Mammary epithelial cell (primary cell): ENCODE measurements around the gene VAMP5.

Experiments used
- CTCF ChIP-seq, 2 donors: IDR thresholded peaks in 1 of 2; conservative IDR thresholded peaks in 1 of 2; 2 replicates each; pipeline ENCODE4 v1.5.1; 2011 to 2012; ENCODE audit warnings: inconsistent platforms in 2 of 2, low read length in 2 of 2, mild to moderate bottlenecking in 2 of 2, control low read depth in 1 of 2, low read depth in 1 of 2; ENCODE audit not compliant: insufficient read depth in 1 of 2; ENCODE audit errors: extremely low read depth in 1 of 2
- EZH2 ChIP-seq: IDR thresholded peaks from 2 replicates; pipeline ENCODE4 v1.6.1; 2012; ENCODE audit warnings: low read length, inconsistent platforms, borderline replicate concordance

GRCh38 chr2:85541753-85542457 lies 42.3 kb upstream of the VAMP5 start:
- TF ChIP-seq CTCF (conservative IDR thresholded peaks at IDR 0.05 in 1 of 2, IDR thresholded peaks at IDR 0.05 in 1 of 2; ENCODE audit: extremely low read depth in 1 of 2, insufficient read depth in 1 of 2, low read depth in 1 of 2, low read length in 2 of 2) = no peak
- TF ChIP-seq EZH2 = no peak
